ENCODE results near the gene PLCB1.

- TF ChIP-seq POLR2A (IDR thresholded peaks at IDR 0.05): no peak
- TF ChIP-seq CTCF (IDR thresholded peaks at IDR 0.05): no peak
- no peak for TF ChIP-seq POLR2AphosphoS5 (IDR thresholded peaks at IDR 0.05)
Observed at GRCh38 chr20:8413691-8414090, 281.6 kb downstream of the PLCB1 start.

All from breast epithelium (tissue), 3 donors.